ENCODE data around the gene RARG. TPM values are rescaled to one million over a fixed set of nuclear protein-coding genes. Genes with fewer than 3 reads are reported as not detected.
A peak's percentile ranks its signal among the peaks of the same experiment; 100 is the strongest.

RARG gene
- total and polyA plus RNA-seq, 2 of the 8 experiments (the other 6 are each of a cell fraction or from before 2014, with no cell fraction given) = 68.6 to 68.9 TPM

GRCh38 chr12:53251477-53252348, 19.7 kb upstream of the RARG start:
- FAIRE-seq = no peak
- TF ChIP-seq KDM4A (IDR thresholded peaks at IDR 0.05; ENCODE audit: low read depth, low read length, severe bottlenecking) (peak; percentile 59), RFX5 (IDR thresholded peaks at IDR 0.05; ENCODE audit: borderline replicate concordance, low read depth, low read length) (no peak), SP4 (IDR thresholded peaks at IDR 0.05; ENCODE audit: low read length) (0 out of 2 replicates have a peak, but pooled peaks have one; percentile 50), JUND (IDR thresholded peaks at IDR 0.05; ENCODE audit: low read length) (no peak), SP2 (IDR thresholded peaks at IDR 0.05; ENCODE audit: low read length) (no peak), SIN3A (conservative IDR thresholded peaks at IDR 0.05 in 1 of 2, IDR thresholded peaks at IDR 0.05 in 1 of 2; ENCODE audit: low read depth in 1 of 2, low read length in 2 of 2) (peak; percentile 93 to 95; a peak in 3 of 4 replicates), GTF2F1 (IDR thresholded peaks at IDR 0.05; ENCODE audit: borderline replicate concordance, low read depth, low read length) (no peak), EZH2 (IDR thresholded peaks at IDR 0.05; ENCODE audit: low read depth, low read length, severe bottlenecking) (no peak), CTBP2 (IDR thresholded peaks at IDR 0.05; ENCODE audit: borderline replicate concordance, insufficient read depth, insufficient read length, low read length) (no peak), POLR2A (IDR thresholded peaks at IDR 0.05; ENCODE audit: control extremely low read depth in 1 of 2, low read depth in 2 of 2, low read length in 2 of 2) (peak in 1 of 2 experiments; percentile 54; a peak in 1 of 3 replicates)

More at GRCh38 chr12:53251477-53252348, 19.7 kb upstream of the RARG start:
- Histone ChIP-seq H3K23me2 (ENCODE audit: low read depth, low read length) (peaks cover 7% of the 10 kb centered on the region; the same call in 1 of the 2 replicates), H4K8ac (ENCODE audit: extremely low read depth, insufficient read depth, low read length) (peak overlapping the region; percentile 95), H3K56ac (replicated peaks; ENCODE audit: insufficient read length, low read depth, low read length) (peak overlapping the region; percentile 54), H3K9ac (replicated peaks in 1 of 4; ENCODE audit: extremely low read depth in 1 of 4, low read depth in 3 of 4, low read length in 3 of 4) (peak overlapping the region; percentile 70 to 79 (median 74); a peak in 6 of 7 replicates), H2AK5ac (ENCODE audit: low read depth, low read length) (no peak overlapping the region), H2BK12ac (ENCODE audit: low read depth, low read length) (0 out of 2 replicates have a peak overlapping the region, but pooled peaks have one; percentile 52), H3K14ac (ENCODE audit: insufficient read length) (no peak overlapping the region), H3K4me1 (replicated peaks in 1 of 4; ENCODE audit: control insufficient read depth in 3 of 4, insufficient read depth in 4 of 4, low read length in 3 of 4) (peaks cover 0 to 12% (median 3%) of the 10 kb centered on the region in 4 experiments; a peak in 5 of 7 replicates), H2BK20ac (ENCODE audit: low read length) (0 out of 2 replicates have a peak overlapping the region, but pooled peaks have one; percentile 40), H2BK5ac (ENCODE audit: low read depth, low read length) (peak overlapping the region; percentile 87; the same call in 1 of the 2 replicates), H2AFZ (ENCODE audit: low read length) (peak overlapping the region; percentile 70), H4K5ac (ENCODE audit: insufficient read length, low read depth, low read length) (peak overlapping the region; percentile 89), H3K4me3 (ENCODE audit: extremely low read depth in 1 of 4, insufficient read depth in 2 of 4, low read depth in 3 of 4, low read length in 4 of 4) (peak overlapping the region; percentile 71 to 94 (median 80)), H3K9me3 (ENCODE audit: insufficient read depth in 2 of 2, low read depth in 1 of 2, low read length in 1 of 2) (no peaks in the 10 kb centered on the region), H3K4me2 (ENCODE audit: insufficient read depth in 1 of 2, low read depth in 2 of 2, low read length in 2 of 2) (peak overlapping the region; percentile 35 to 97), H3K27me3 (replicated peaks in 1 of 4; ENCODE audit: control insufficient read depth in 3 of 4, extremely low read depth in 1 of 4, insufficient read depth in 3 of 4, low read length in 3 of 4) (no peaks in the 10 kb centered on the region), H3K4ac (replicated peaks; ENCODE audit: insufficient read length, low read depth, low read length) (no peak overlapping the region), H4K91ac (replicated peaks; ENCODE audit: insufficient read length, low read length) (peak overlapping the region; percentile 88), H3K18ac (ENCODE audit: extremely low read depth, low read length) (peak overlapping the region; percentile 78; the same call in 1 of the 2 replicates), H3K79me2 (ENCODE audit: control insufficient read depth in 1 of 2, insufficient read depth in 2 of 2, low read length in 2 of 2) (peaks cover 0 to 15% of the 10 kb centered on the region in 2 experiments; a peak in 1 of 4 replicates), H3K23ac (ENCODE audit: insufficient read length) (no peak overlapping the region), H4K20me1 (replicated peaks in 1 of 2; ENCODE audit: control insufficient read depth in 1 of 2, insufficient read depth in 2 of 2, low read length in 2 of 2) (no peaks in the 10 kb centered on the region), H3K27ac (ENCODE audit: low read depth, low read length) (peak overlapping the region; percentile 54; the same call in 1 of the 2 replicates), H3K79me1 (ENCODE audit: low read depth, low read length) (no peaks in the 10 kb centered on the region), H2BK15ac (ENCODE audit: low read length) (no peak overlapping the region), H2BK120ac (replicated peaks; ENCODE audit: low read depth, low read length) (no peak overlapping the region), H3K36me3 (ENCODE audit: control insufficient read depth in 2 of 4, insufficient read depth in 4 of 4, low read length in 3 of 4) (peaks cover 0 to 4% (median 0%) of the 10 kb centered on the region in 4 experiments; a peak in 1 of 8 replicates)
- peak in 1 of 2 experiments; percentile 86 for DNase-seq (ENCODE audit: low read depth in 1 of 2, low spot score in 2 of 2)
- POLR2A ChIA-PET (ENCODE audit: partially characterized antibody) = interaction anchor here (0.6 to 4.4 kb wide), 14 partner anchors 9 to 245 kb away, joined by 3 to 41 read pairs (median 3); partner anchors contain the start of gene PFDN5
- 5% methylated on average over 32 of the region's 51 CpGs; no CpG with 5 or more reads in 1 of the 2 experiments for WGBS, 2 experiments (ENCODE audit: extremely low coverage in 1 of 2, insufficient coverage in 1 of 2, insufficient read length in 1 of 2, insufficient replicate concordance in 2 of 2, low coverage in 1 of 2, low lambda C conversion rate in 2 of 2, missing lambda C conversion rate in 1 of 2)
- CTCF ChIA-PET (ENCODE audit: partially characterized antibody) = interaction anchor here (0.6 to 23.0 kb wide), 18 partner anchors 8 to 186 kb away, joined by 3 to 654 read pairs (median 4); partner anchors contain the start of gene ESPL1
